NCI-H2196 treated with DMSO at 0.1 percent for 48 hours (cell line): ENCODE results near the gene MICALL1.

Source experiments
- DNase-seq: peaks from one replicate; lab custom pipeline; 2025; ENCODE audit not compliant: unreplicated experiment; lab: John Stamatoyannopoulos, UW

MICALL1 gene

DNA sequence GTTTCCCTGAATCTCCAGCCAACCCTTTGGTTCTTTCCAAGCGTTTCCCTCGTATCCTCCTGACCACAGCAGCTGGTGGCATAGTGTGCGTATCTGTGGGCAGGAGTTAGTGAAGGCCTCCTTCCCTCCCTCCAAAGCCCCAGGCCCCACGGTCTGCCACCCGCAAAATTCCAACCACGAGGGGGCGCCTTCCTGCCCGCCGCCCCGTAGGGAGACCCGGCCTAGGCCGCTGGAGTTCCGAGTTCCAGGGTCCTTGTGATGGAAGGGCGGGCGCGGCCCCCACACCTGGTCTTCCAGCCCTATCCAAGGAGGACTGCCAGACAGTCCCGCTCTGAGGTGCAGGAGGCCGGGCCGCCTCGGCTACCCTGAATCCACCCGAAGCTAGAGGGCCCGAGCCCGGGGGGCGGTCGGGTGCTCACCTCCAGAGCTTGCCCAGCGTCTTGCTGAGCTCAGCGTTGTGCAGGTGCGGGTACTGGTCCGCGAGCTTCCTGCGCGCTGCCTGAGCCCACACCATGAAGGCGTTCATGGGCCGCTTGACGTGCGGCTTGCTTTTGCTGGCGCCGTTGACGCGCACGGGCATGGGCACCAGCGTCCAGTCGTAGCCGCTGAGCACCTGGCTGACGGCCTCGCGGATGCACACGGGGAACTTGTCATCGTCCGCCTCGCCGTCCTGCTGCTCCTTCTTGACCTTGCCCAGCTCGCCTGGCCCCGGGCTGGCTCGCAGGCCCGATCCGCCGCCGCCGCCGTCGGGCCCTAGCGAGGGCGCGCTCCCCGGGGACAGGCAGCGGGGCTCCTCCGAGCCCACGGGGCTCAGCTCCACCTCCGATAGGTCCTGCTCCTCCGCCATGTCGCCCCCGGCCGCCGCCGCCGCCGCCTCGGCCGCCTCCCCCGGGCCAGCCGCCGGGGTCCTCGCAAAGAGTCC is 77.1 kb downstream of the MICALL1 start:
- DNase-seq: no peak

DNA sequence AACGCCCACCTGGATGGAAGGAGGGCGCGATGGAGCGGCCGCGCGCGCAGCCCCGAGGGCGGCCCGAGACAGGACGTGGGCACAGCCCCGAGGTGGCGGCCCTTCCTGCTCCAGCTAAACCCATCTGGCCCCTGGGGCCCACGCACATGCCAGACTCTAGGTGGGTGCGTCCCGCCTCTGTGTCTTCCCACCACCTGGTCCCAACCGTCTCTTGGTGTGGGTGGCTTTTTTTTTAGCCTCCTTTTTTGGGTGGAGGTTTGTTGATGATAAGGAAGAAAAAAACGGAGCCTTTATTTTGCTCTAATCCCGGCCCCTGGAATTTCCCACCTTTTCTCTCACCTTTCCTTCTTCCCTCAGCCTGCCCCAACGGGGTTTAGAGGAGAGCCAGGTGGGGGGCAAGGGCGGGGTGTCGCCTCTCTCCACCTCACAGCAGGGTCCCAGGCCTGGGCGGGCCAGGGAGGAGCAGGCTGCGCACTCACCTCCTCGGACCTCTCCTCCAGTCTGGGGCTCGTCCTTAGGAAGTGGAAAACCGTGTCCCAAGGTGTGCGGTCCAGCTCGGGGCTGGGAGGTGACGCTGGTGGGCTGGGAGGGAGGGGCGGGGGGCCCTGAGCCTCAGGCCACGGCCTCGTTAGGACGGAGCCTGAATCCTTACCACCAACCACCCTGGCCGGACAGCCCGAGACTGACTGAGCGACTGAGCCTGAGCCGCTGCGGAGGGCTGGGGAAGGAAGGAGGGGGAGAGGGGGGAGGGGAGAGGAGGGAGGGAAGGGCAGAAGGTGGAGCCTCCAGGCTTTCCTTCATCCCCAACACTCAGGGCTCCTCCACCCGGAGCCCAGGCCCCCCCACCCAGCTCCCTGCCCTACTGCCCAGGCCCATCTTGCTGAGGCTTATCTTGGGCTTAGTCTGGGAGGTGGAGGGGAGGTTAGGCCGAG is 78.0 kb downstream of the MICALL1 start, which contains the start of gene SOX10:
Gene SOX10 (minus strand): TSS at position 696 of the 932 bp plus-strand sequence. CDS start 771 bp downstream, outside the sequence.
- no peak for DNase-seq

DNA sequence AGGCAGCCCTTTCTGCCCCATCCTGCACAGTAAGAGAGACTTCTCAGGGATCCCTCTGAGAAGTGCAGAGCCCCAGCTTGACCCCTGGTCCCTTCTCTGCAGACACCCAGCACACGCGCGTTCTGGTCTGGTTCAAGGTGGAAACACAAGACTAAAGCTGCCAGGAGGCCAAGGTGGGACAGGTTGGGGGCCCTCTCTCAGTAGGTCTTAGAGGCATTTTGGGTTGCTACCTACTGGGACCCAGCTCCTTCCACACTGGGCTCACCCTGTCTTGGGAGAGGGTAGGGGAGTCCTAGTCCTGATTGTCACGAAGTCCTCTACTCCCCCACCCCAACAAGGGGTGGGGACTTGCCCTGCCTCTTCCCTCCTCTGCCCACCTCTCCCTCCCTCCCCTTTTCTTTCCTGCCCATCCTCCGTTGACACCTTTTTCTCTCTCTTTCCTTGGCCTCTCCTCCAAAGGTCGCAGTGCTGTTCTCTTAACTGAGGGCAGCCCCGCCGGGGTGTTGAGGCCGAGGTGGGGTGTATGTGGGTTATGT is 79.0 kb downstream of the MICALL1 start:
- DNase-seq: no peak

GRCh38 chr22:37985751-37986281 is 79.7 kb downstream of the MICALL1 start:
- no peak for DNase-seq

DNA sequence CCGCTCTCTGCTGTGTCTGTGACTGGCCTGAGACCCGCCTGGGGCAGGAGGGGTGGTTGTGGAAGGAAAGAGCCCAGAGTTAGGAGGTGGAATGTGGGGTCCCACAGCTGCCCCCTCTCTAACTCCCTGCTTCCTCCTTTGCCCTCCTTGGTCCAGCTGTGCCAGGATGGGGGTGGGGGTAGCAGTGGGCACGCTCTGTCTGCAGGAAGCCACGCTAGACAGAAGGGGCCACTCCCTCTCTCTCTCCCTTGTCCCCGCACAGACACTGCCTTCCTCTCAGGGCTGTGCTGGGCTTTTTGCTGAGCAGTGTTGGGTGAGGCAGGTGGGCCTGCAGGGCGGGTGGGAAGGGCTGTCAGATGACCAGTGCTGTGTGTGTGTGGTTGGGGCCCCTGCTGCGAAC is 80.3 kb downstream of the MICALL1 start:
- no peak for DNase-seq

GRCh38 chr22:37989146-37990045 is 83.3 kb downstream of the MICALL1 start:
- no peak for DNase-seq

GRCh38 chr22:37990301-37990700 is 84.2 kb downstream of the MICALL1 start:
- no peak for DNase-seq

- no peak for DNase-seq
Observed at GRCh38 chr22:37990862-37991261, 84.8 kb downstream of the MICALL1 start.

- no peak for DNase-seq
Observed at GRCh38 chr22:37991731-37992442, 85.8 kb downstream of the MICALL1 start.
